Hematopoietic multipotent progenitor cell (in vitro differentiated cells): ENCODE data around the gene OR5A1. TPM values are rescaled to one million over a fixed set of nuclear protein-coding genes. Genes with fewer than 3 reads are reported as not detected.

Experiments used
- DNase-seq, 3 donors: peaks; one replicate each; pipeline ENCODE4 v3.0.0-alpha.2; 2011 to 2015; ENCODE audit warnings: low read depth in 2 of 3, low spot score in 2 of 3
- total RNA-seq: library from RNA; depleted of rRNA; stranded (reverse); fragments of >200 nt; gene quantifications from one replicate; pipeline ENCODE4 v1.2.3, GENCODE V29; 2012

Gene OR5A1
- total RNA-seq, 1 donor, result under 0.01 TPM

- DNase-seq, result no peak
Measured at GRCh38 chr11:59475176-59475575, 38.9 kb downstream of the OR5A1 start.

DNA sequence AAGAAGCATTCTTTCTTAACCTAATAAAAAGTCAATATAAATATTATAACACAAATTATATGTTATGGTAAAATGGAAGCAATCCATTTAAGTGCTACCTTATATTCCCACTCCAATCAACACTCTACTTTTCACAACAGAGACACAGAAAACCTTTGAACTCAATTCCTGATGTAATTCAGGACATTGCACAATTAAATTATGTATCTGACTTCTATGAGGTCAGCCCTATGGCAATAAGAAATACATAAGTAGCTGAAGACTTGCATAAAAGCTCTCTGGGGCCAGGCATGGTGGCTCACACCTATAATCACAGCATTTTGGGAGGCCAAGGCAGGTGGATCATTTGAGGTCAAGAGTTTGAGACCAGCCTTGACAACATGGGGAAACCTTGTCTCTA lies 43.6 kb downstream of the OR5A1 start:
- DNase-seq, result no peak

GRCh38 chr11:59480359-59480758 lies 44.1 kb downstream of the OR5A1 start:
- DNase-seq, result no peak

Other genes starting within 250 kb of the OR5A1 start
- gene MPEG1, start 223.5 kb upstream of the OR5A1 start, total RNA-seq, result 1.9 TPM
- not detected for gene OR5AN1, start 77.6 kb upstream of the OR5A1 start, total RNA-seq
- under 0.01 TPM for gene OR5A2, start 10.1 kb upstream of the OR5A1 start, total RNA-seq
- gene OR4D6, start 20.5 kb downstream of the OR5A1 start, total RNA-seq, result not detected
- gene OR4D10, start 36.8 kb downstream of the OR5A1 start, total RNA-seq, result not detected
- gene OR4D11, start 67.1 kb downstream of the OR5A1 start, total RNA-seq, result not detected
- gene OR4D9, start 75.1 kb downstream of the OR5A1 start, total RNA-seq, result under 0.01 TPM
- 23.7 TPM for gene OSBP, start 179.3 kb downstream of the OR5A1 start, total RNA-seq
- 8.3 TPM for gene PATL1, start 232.6 kb downstream of the OR5A1 start, total RNA-seq